ENCODE measurements around the gene CACNG8.

DNA sequence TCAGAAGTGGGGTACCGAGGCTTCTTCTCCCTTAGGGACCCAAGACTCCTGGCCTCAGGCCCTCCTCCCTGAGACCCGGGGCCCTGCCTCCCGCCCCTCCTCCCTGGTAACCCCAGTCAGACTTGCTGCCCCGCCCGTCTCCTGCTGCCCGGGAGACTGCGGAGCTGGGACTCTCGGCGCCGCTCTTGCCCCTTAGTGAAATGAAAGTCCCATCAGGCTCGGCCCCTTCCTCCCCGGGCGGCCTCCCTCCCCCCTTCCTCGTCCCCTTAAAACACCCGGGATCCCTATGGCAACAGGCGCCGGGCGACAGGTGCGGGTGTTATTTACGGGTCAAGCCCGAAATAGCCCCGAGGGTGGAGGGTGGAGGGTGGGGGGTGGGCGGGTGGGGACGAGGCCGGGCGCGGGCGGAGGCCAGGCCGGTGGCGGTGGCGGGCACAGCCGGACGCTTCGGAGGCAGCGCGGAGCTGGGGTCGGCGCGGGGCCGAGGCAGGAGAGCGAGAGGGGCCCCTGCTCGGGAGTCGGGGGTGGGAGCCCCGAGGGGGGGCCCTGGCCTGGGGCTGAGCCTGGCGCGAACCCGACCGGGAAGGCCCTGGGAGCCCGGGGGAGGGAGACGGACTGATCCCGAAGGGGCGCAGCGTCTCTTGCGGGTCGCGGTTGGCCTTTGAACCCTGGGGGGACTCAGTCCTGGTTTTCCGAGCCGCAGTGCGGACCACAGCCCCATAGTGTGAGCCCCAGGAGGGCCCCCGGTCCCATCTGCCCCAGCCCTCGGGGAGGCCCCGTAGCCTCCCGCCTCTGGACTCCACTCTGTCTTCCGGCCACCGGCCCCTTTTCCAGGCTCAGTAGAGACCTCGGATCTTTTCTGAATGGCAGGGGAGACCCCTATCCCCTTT lies 28.7 kb downstream of the CACNG8 start, which contains the start of gene CACNG6:
- TF ChIP-seq, protein P1, sequence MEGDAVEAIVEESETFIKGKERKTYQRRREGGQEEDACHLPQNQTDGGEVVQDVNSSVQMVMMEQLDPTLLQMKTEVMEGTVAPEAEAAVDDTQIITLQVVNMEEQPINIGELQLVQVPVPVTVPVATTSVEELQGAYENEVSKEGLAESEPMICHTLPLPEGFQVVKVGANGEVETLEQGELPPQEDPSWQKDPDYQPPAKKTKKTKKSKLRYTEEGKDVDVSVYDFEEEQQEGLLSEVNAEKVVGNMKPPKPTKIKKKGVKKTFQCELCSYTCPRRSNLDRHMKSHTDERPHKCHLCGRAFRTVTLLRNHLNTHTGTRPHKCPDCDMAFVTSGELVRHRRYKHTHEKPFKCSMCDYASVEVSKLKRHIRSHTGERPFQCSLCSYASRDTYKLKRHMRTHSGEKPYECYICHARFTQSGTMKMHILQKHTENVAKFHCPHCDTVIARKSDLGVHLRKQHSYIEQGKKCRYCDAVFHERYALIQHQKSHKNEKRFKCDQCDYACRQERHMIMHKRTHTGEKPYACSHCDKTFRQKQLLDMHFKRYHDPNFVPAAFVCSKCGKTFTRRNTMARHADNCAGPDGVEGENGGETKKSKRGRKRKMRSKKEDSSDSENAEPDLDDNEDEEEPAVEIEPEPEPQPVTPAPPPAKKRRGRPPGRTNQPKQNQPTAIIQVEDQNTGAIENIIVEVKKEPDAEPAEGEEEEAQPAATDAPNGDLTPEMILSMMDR (IDR thresholded peaks at IDR 0.05), result no peak
- TF ChIP-seq POLR2AphosphoS5 (IDR thresholded peaks at IDR 0.05) (no peak), POLR2A (IDR thresholded peaks at IDR 0.05) (no peak)
